HCT116 (cell line): ENCODE measurements around the gene UBE2E1.

Source experiments
- EZH2phosphoT487 ChIP-seq: fragments of 200-600 bp; IDR thresholded peaks from 2 replicates; pipeline ENCODE4 v1.6.1; 2018; ENCODE audit warnings: antibody characterized with exemption, borderline replicate concordance
- JUND ChIP-seq: IDR thresholded peaks from 2 replicates; pipeline ENCODE4 v1.6.1; 2012
- POLR2AphosphoS5 ChIP-seq: IDR thresholded peaks from 2 replicates; pipeline ENCODE4 v1.6.1; 2011; ENCODE audit warnings: mild to moderate bottlenecking, low read depth, low read length, moderate library complexity

DNA sequence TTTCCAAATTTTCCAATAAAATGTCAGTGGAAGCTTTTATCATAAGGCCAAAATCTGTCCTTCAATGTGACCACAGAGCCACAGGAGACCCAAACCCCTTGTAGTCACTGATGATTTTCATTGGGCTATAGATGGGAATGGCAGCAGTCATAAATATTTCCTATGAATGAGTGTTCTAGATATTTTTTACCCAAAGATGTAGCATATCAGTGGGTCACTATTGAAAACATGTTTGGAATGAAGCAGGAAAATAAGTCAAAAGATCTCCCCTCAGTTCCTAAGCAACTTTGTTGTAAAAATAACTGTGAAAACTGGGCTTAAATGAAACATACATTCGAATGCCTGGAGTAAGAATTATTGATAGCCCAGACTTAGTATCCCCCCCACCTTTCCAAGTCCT, 62.1 kb downstream of the UBE2E1 start:
- no peak for TF ChIP-seq EZH2phosphoT487
- no peak for TF ChIP-seq POLR2AphosphoS5
- TF ChIP-seq JUND: no peak
